Type B pancreatic cell (in vitro differentiated cells): ENCODE results near the gene TAC3. TPM values are rescaled to one million over a fixed set of nuclear protein-coding genes. Genes with fewer than 3 reads are reported as not detected.
A peak's percentile ranks its signal among the peaks of the same experiment; 100 is the strongest.
"Not testable (repeated sequence)": the region's sequence is repeated elsewhere in the genome, so short reads cannot be mapped to it uniquely, and the experiment has no call there.

ENCODE experiments used
- DNase-seq: peaks from one replicate; pipeline ENCODE4 v3.0.0; 2021; ENCODE audit warnings: mixed read lengths; ENCODE audit not compliant: unreplicated experiment; ENCODE audit errors: extremely low spot score
- H3K27ac Mint-ChIP-seq: 2 replicates; pipeline ENCODE4 v1.8.0; 2021; ENCODE audit warnings: mild to moderate bottlenecking, mixed read lengths
- H3K27me3 Mint-ChIP-seq: 2 replicates; pipeline ENCODE4 v1.8.0; 2021; ENCODE audit warnings: mixed read lengths
- H3K36me3 Mint-ChIP-seq: 2 replicates; pipeline ENCODE4 v1.8.0; 2021; ENCODE audit warnings: mixed read lengths
- H3K4me1 Mint-ChIP-seq: one replicate; pipeline ENCODE4 v1.8.0; 2021; ENCODE audit warnings: mixed read lengths; ENCODE audit not compliant: unreplicated experiment
- H3K4me3 Mint-ChIP-seq: 2 replicates; pipeline ENCODE4 v1.8.0; 2021; ENCODE audit warnings: mild to moderate bottlenecking, mixed read lengths
- H3K9me3 Mint-ChIP-seq: 2 replicates; pipeline ENCODE4 v1.8.0; 2021; ENCODE audit warnings: mixed read lengths
- total RNA-seq: library from RNA; stranded (reverse); gene quantifications from 2 replicates; pipeline ENCODE4 v1.2.1, GENCODE V29; 2021; ENCODE audit warnings: low replicate concordance
- TF ChIP-seq, protein P1 (sequence below): fragments of 200-600 bp; sonication (generic); conservative IDR thresholded peaks from 2 replicates; pipeline ENCODE4 v1.5.0; 2021; ENCODE audit warnings: antibody characterized with exemption, mild to moderate bottlenecking

The TAC3 gene
- total RNA-seq, 1 donor from 2014 or later: 3.1 TPM

DNA sequence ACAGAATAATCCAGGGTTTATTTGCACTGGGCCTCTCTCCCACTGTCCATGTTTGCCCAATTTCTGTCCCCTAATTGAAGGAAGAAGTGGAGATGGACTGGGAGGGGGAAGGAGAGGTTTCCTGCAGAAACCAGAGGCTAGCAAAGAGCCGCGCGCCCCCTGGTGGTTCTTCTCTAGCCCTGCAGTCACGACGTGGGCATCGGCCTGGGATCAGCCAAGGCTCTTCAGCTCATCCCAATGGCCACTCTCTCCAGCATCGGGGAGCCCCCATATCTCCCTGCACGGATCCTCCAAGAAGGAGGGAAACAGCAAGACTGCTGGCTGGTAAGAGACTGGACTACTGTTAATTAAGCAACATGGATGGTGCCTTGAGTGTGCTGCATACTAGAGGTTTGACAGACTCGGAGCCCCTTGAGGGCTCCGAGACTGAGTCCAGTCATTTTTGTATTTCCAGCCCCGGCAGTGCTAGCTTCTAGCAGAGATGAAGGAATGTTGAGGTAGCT, 28.7 kb downstream of the TAC3 start:
- TF ChIP-seq, protein P1, sequence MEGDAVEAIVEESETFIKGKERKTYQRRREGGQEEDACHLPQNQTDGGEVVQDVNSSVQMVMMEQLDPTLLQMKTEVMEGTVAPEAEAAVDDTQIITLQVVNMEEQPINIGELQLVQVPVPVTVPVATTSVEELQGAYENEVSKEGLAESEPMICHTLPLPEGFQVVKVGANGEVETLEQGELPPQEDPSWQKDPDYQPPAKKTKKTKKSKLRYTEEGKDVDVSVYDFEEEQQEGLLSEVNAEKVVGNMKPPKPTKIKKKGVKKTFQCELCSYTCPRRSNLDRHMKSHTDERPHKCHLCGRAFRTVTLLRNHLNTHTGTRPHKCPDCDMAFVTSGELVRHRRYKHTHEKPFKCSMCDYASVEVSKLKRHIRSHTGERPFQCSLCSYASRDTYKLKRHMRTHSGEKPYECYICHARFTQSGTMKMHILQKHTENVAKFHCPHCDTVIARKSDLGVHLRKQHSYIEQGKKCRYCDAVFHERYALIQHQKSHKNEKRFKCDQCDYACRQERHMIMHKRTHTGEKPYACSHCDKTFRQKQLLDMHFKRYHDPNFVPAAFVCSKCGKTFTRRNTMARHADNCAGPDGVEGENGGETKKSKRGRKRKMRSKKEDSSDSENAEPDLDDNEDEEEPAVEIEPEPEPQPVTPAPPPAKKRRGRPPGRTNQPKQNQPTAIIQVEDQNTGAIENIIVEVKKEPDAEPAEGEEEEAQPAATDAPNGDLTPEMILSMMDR: peak; percentile 95
- Mint-ChIP-seq H3K27me3 (peaks cover 7% of the 10 kb centered on the region), H3K4me3 (no peak overlapping the region), H3K27ac (peak overlapping the region; percentile 43), H3K4me1 (peaks cover 4% of the 10 kb centered on the region), H3K36me3 (no peaks in the 10 kb centered on the region), H3K9me3 (no peaks in the 10 kb centered on the region)
- DNase-seq: peak; percentile 86

- DNase-seq: no peak
- Mint-ChIP-seq H3K4me3 (no peak overlapping the region), H3K4me1 (peaks cover 4% of the 10 kb centered on the region), H3K9me3 (no peaks in the 10 kb centered on the region), H3K27me3 (peaks cover 7% of the 10 kb centered on the region), H3K36me3 (no peaks in the 10 kb centered on the region), H3K27ac (no peak overlapping the region)
- TF ChIP-seq, protein P1: no peak
Measured at GRCh38 chr12:56987011-56987410, 29.3 kb downstream of the TAC3 start.

DNA sequence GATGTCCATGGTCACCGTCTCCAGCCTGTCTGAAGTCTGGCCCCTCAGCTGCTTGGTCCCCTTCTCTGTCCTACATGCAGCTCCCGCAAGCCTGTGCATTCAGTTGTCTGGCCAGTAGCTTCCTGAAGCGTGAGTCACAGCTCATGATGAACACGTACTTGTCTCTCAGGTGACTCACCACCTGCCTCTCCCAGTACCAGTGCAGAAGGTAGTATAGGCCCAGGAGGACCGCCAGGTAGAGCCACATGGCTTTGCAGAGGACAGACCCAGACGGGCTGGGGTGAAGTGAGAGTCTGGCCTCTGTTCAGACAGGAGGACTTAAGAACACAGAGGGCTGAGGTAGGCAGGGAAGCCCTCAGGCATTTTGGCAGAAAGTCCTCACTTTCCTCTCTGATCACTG, 30.6 kb downstream of the TAC3 start:
- peak; percentile 62 for DNase-seq
- not testable (repeated sequence) for H3K9me3 Mint-ChIP-seq, H3K4me1 Mint-ChIP-seq, H3K27me3 Mint-ChIP-seq, H3K36me3 Mint-ChIP-seq, H3K4me3 Mint-ChIP-seq
- H3K27ac Mint-ChIP-seq: peak overlapping the region; percentile 88

DNA sequence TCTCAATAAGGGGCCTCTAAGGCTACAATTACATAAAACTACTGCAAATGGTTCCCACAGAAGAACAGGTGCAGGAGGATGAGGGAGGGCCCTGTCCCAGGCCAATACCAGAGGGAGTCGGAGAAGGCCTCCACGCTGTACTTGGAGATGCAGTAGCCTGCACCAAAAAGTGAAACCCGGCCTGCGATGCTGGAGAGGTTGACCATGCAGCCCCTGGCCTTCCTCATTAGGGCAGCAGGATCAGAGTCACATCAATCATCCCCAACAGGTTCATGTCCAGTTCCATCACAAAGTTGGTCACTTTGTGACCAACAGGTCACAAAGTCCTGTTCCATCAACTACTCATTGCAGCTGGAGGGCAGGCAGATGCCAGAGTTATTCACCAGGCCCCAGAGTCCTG, 32.9 kb downstream of the TAC3 start:
- peaks cover 3% of the 10 kb centered on the region for H3K27me3 Mint-ChIP-seq
- H3K4me1 Mint-ChIP-seq: peaks cover 4% of the 10 kb centered on the region
- H3K9me3 Mint-ChIP-seq: no peaks in the 10 kb centered on the region
- no peak overlapping the region for H3K27ac Mint-ChIP-seq
- no peak for DNase-seq
- TF ChIP-seq, protein P1: no peak
- no peak overlapping the region for H3K4me3 Mint-ChIP-seq
- H3K36me3 Mint-ChIP-seq: no peaks in the 10 kb centered on the region

DNA sequence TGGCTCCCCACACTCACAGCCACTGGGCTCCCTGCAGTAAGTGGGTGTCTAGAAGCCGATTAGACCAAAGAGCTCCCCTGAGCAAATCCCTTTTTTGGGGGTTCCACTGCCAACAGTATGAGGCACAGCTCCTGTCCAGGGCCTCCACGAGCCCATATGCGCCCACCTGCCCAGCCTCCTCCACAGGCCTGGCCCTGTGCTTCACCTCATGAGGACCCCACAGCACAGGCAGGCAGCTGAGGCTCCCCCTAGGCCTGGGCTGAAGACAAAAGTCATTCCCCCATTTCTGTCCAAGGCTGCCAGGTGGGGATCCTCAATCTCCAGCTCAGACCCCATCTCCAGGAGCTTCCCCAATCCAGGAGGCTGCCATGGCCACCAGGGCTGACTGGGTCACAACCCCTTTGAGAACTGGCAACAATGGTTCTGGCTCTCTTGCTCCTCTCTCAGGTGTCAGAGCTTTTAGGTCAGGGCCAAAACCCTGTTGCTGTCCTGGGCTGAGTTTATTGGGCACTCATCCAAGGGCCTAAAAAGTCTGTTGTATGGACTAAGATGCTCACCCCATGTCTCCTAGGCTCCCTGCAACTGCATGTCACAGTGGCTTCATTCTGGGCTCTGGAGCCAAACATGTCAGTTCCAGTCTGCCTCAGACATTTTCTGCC, 33.6 kb downstream of the TAC3 start:
- not testable (repeated sequence) for H3K9me3 Mint-ChIP-seq, DNase-seq, H3K4me1 Mint-ChIP-seq, H3K36me3 Mint-ChIP-seq, H3K27me3 Mint-ChIP-seq, H3K4me3 Mint-ChIP-seq, H3K27ac Mint-ChIP-seq

GRCh38 chr12:56980941-56981530, 35.3 kb downstream of the TAC3 start:
- DNase-seq: no peak
- H3K36me3 Mint-ChIP-seq: no peaks in the 10 kb centered on the region
- no peaks in the 10 kb centered on the region for H3K9me3 Mint-ChIP-seq
- H3K27me3 Mint-ChIP-seq: no peaks in the 10 kb centered on the region
- no peaks in the 10 kb centered on the region for H3K4me1 Mint-ChIP-seq
- H3K27ac Mint-ChIP-seq: no peak overlapping the region
- H3K4me3 Mint-ChIP-seq: no peak overlapping the region
- TF ChIP-seq, protein P1: no peak
